ENCODE data around the gene LST1.

Gene LST1

GRCh38 chr6:31621320-31621939, 35.4 kb downstream of the LST1 start:
- no peak for DNase-seq

- DNase-seq, result no peak
These were observed 35.9 kb downstream of the LST1 start for GRCh38 chr6:31621991-31622390.

- no peak for DNase-seq
These were observed 36.6 kb downstream of the LST1 start for GRCh38 chr6:31622684-31623091.

GRCh38 chr6:31624070-31624469, 38.0 kb downstream of the LST1 start:
- DNase-seq, result no peak

- no peak for DNase-seq
These were observed 40.9 kb downstream of the LST1 start for GRCh38 chr6:31626952-31627351.

GRCh38 chr6:31627690-31628287, 41.7 kb downstream of the LST1 start:
- no peak for DNase-seq

- no peak for DNase-seq
These were observed 42.9 kb downstream of the LST1 start for GRCh38 chr6:31629014-31629413.

- DNase-seq, result no peak
These were observed 44.3 kb downstream of the LST1 start for GRCh38 chr6:31630177-31630934.

GRCh38 chr6:31631209-31631608, 45.1 kb downstream of the LST1 start:
- no peak for DNase-seq

GRCh38 chr6:31631681-31632278, 45.7 kb downstream of the LST1 start:
- no peak for DNase-seq

- DNase-seq, result no peak
These were observed 46.3 kb downstream of the LST1 start for GRCh38 chr6:31632279-31632946.

GRCh38 chr6:31633447-31633846, 47.4 kb downstream of the LST1 start:
- DNase-seq, result no peak

- no peak for DNase-seq
These were observed 48.1 kb downstream of the LST1 start for GRCh38 chr6:31634131-31634530.

GRCh38 chr6:31634969-31635575, 49.0 kb downstream of the LST1 start:
- no peak for DNase-seq

GRCh38 chr6:31636698-31637596, 50.9 kb downstream of the LST1 start:
- DNase-seq, result no peak

Data from NCI-H1048 (cell line).